NCI-H345 treated with DMSO at 0.1 percent for 48 hours (cell line): Measurements from ENCODE around the gene ZNF804B.
"Not testable (repeated sequence)": the region's sequence is repeated elsewhere in the genome, so short reads cannot be mapped to it uniquely, and the experiment has no call there.

Source experiments
- DNase-seq: peaks from one replicate; lab custom pipeline; 2025; ENCODE audit not compliant: unreplicated experiment; lab: John Stamatoyannopoulos, UW

Gene ZNF804B

DNA sequence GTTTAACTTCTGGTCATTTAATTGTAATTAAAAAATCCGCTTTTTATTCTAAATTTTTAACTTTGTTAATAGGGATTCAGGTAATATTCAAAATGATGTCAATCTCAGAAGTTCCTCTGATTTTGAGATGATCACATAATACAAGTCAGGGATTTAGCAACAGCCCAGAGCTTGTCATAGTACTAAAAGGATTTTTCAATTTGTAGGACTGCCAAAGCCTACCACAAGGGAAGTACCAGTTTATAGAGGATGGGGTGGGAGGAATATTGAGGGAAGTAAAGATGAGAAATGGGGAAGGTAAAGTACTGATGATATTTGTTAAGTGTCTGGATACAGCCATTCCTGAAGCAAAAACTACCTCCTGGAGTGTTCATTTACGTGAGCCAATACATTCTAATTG lies 314.3 kb downstream of the ZNF804B start:
- DNase-seq: no peak

DNA sequence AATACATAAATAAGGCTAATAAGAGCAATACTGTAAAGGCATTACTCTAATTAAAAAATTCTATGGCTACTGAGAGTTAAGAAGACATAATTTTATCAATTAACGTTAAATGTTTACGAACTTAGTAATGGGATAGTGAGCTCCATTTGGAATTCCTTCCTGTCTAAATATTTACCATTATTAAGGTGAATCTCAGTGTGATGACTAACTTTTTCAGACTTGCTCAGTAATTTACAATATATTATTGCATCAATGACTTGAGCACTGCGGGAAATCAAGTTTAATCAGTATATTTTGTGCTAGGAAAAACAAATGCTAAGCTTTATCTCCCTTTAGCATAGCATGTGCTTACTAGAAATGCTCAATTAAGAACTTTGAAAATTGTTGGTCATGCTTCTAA lies 318.5 kb downstream of the ZNF804B start:
- DNase-seq: no peak

DNA sequence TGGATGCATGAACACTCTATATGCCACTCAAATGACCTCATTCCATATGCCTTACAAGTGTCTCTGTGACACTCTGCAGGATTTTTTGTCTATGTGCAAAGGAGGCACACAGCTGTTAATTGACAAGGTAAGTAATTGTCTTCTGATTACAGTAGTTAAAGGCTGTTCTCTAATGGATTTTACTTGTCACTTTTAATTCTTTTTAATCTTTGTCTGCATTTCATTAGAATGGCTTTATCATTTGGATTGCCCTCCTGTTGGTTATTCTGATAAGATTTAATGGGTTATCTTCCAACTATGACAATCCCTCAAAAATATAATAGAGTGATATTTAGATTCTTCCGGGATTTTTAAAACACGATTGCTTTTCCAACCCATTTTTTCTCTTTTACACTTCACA lies 326.1 kb downstream of the ZNF804B start:
- no peak for DNase-seq

DNA sequence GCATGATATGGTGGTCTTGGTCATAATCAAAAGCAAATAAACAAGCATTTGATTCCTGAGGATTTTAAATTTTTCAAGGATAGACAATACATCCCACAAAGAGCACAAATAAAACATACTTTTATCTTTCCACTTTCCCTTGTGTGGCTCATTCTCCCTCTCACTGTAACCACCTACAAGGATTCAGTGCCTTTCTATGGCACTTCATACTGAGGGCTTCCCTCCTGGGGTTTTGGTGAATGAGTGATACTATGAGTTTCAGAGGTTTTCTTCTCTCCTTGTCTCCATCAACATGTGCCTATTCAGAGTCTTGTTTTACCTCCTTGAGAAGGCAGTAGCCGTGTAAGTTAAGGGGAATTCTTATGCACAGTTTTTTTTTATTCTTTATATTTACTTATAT lies 332.1 kb downstream of the ZNF804B start:
- no peak for DNase-seq

DNA sequence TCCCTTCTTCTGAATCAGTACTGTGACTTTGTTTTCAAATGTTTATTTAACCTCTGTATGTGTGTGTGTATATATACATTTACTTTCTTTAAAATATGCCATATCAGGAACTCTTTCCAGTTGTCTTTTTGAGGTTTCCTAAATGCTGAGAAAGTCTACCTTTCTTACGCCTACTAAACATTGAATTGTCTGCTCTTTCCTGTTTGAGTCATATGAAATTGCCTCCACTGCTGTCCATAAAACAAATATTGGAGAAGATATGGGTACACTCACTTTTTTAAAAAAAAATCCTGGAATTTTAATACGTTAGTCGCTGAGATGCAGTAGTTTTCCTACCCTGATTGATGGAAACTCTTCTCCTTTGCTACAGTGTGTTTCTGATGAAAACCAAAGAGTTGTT lies 334.8 kb downstream of the ZNF804B start:
- DNase-seq: no peak

DNA sequence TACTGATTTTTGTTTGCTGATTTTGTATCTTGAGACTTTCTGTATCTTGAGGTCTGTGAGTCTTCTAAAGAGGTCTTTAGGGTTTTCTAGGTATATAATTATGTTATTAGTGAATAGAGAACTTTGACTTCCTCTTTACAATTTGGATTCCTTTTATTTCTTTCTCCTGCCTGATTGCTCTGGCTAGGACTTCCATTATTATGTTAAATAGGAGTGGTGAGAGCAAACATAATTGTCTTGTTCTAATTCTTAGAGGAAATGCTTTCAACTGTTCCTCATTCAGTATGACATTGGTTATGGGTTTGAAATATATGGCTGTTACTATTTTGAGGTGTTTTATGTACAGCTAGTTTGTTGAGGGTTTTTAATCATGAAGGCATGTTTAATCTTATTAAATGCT lies 344.1 kb downstream of the ZNF804B start:
- DNase-seq: no peak

DNA sequence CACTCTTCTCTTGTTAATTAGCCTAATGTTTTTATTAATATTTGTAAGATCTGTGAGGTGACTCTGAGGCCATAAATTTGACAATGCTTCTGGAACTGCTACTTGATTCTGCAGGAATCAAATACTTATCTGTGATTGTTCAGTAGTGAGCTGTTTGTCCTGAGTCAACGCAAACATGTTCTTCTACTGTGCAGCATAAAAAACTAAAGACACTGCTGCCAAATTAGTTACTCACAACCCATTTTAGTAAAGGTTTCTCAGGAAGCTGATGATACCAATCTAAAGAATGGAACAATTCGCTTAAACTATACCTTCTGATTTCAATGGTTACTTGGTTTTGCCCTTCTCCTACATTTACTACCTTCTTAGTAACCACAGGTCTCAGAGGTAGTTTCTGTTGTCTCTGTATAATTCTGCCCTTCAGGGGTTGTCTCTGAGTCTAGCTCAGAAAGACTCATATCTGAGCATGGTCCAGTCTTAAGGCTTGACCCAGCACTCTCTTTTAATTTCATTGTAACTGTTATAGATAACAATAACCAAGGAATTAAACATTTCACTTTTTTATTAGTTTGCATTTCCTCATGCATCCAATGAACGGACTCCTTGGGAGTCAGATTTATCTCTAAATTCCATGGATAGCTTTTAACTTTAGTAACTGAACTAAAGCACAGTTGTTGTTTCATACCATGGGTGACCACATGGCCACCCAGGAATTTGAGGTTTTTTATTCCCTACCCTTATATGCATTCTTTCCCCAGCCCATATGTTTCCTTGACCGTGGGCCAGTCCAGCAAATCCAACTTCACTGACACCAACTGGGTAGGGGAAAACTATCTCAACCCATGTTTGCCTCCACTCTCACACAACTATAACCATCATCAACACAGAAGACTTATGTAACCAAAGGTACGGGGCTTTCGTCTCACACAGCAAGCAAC lies 345.5 kb downstream of the ZNF804B start:
- DNase-seq: no peak

DNA sequence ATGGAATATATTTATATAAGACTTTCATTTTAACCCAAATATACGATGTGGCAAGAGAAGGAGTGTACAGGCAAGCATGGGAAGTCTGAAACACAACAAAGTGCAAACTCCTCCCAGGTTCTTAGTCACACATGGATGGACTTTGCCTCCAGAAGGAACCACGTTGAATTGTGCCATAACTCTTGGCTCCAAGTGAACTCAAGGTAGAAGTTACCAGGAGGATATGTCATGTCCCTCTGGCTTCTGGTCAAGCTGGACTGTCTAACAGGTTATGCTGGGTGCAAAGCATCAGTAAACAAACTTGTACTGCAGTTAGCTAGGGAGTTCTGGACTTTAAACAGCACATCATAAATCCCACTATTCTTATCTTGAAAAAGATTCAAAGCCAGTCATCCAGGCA lies 364.4 kb downstream of the ZNF804B start:
- no peak for DNase-seq

DNA sequence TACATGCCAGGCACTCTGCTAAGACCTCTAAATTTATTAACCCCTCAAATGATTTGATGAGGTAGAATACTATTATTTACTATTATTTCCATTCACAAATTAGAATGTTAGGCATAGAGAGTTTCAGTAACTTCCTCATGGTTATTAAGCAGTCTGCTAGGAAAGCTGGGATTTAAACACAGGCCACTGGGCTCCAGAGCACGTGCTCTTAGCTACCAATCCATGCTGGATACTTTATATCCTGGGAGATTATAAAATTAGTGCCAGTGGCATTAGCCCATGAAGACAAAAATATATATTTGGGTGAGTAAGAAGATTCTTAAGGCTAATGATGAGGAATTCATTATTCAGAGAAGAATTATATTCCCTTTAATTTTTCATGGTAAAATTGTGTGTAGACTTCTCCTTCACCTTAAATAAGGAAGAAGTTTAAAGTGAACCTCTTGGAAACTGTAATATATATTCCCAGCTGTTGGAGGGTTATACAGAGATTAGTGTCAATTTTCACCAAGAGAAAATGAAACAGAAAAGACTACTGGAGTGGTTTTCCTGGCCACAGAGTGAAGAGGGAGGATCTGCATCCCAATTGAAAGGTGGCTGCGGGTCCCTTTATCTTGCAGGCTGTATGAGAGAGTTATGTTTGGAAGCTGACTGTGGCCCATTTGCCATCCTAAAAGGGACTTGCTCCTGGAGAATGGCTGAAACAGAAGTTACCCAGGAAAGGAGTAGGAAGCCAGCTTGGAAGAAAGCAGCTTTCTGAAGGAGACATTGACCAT lies 370.3 kb downstream of the ZNF804B start:
- no peak for DNase-seq

DNA sequence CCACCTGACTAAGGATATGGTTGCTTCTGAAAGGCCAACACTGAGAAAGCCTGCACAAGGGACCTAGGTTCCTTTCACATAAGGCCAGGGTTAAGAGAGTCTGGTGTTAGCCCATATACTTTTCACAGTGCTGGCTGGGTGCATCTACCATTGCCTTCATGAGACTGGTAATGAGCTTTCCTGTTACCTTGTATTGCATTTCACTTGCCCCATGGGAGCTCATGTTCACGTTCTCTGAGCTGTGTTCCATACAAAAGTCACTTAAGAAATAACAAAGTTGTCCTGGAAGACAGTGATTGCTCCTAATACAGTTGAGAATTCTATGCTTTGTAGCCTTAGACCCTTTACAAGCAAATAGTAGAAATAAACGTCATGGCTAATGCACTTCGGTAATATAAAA lies 373.9 kb downstream of the ZNF804B start:
- DNase-seq: no peak

DNA sequence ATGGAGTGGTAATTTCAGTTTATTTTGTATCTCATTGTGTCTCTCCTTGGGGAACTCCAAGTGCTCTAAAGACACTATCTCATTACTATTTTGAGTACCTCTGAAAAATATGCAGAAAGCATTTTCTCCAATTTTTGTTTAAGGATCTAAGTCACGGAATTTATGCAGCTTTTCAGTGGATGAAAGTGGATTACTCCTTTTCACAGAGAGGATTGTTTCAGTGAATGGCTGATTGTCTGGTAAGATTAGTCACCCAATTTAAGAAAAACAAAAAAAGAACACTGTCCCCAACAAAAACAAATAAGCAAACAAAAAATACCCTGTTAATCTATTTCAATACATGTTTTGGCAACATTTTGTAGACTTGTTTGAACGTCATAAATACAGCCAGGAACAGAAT lies 374.3 kb downstream of the ZNF804B start:
- no peak for DNase-seq

DNA sequence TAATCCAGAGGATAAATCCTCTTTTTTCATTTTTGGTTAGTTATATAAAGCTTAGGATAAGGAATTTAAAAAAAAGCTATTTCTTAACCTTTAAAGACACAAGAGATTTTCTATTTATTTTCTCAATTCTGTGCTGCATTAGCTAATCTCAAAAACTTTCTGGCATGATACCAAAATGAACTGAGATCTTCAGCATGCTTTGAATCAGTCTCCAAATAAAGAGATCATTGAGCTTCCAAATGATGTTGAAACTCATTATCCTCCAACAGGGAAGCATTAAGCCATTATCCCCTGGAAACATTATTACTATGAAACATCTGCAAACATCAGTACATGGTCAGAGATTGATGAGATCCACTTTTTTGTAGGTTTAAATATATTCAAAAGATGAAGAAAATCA lies 386.3 kb downstream of the ZNF804B start:
- no peak for DNase-seq

DNA sequence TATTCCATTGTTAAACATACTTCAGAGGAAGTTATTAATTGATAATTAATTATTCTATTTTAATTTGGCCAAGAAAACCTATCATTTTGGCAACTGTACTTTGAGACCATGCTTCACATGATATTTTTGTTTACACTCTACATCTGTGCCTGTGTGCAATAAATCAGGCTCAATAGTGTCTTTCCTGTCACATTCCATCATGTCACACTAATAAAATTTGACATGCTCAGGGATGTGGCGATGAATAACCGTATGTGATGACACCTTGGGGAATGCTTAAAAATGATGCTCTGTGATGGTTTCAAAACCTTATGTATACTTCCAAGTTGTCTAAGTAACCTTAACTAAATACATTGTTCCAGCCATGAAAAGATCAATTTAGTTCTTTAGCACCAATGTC lies 400.6 kb downstream of the ZNF804B start:
- no peak for DNase-seq

DNA sequence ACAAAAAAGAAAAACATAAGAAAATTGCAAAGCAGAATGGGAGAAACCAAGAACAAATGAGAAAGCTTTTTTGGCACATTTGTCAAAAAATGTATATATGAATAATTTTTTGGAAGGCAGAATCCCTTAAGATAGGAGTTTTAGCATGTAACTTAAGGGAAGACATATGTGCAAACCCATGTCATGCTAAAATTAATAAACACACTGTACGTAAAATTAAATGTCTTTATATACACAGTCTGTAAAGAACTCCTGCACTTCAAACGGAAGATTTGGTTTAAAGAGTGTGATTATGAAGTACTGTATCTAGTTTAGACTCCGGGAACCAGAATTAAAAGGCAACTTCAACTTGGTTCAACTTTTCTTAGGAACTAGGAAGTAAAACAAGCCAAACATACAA lies 405.9 kb downstream of the ZNF804B start:
- DNase-seq: no peak

DNA sequence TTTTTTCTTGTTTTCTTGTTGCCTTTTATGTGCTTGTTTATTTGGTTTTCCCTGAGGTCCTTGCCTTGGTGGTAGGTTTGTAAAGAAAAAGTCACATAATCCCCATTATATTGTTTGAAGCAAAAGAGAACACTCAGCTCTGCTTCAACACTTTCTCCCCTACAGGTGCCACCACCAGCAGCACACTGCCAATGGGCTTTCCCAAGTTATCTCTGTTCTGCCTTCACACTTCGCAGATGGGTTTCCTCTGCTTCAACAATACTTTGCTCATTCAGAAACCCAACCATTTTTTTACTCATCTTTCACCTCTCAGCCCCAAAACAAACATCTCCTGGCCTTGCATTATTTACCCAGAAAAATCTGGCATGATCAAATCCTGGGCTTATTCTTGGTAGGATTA lies 411.1 kb downstream of the ZNF804B start:
- no peak for DNase-seq

DNA sequence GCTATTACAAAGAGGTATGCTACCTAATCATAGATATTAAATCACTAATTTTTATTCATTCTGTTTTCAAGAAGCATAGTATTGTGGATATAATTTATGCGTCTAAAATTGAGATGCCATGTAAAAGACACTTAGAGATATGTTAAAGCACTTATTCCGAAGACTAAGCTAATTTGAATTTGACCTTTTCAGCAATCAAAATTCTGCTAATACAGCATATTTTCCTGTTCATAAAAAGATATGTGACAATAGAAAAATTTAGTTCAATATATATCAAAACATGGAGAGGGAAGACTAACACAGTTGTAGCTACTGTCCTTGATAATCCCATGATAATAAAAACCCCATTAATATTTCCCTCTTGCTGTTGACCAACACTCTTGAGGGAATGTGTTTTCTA lies 422.6 kb downstream of the ZNF804B start:
- DNase-seq: no peak

DNA sequence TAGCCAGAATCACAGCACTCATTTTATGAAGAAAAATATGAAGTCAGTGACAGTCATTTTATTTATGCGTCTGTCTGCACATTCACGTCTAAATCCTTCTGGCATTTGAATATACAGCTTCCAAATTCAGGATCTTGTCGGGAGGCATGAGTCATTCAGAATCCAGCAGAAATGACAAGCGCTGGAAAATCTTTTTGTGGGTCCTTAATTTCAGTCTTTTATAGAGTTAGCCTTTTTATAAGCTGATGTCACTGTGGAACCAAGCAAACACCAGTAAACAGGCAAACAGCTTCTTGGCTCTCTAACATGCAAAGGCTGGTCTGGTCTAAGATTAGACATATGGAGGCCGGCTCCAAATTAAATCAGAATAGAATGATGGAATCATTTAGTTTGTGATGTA lies 424.2 kb downstream of the ZNF804B start:
- DNase-seq: no peak

DNA sequence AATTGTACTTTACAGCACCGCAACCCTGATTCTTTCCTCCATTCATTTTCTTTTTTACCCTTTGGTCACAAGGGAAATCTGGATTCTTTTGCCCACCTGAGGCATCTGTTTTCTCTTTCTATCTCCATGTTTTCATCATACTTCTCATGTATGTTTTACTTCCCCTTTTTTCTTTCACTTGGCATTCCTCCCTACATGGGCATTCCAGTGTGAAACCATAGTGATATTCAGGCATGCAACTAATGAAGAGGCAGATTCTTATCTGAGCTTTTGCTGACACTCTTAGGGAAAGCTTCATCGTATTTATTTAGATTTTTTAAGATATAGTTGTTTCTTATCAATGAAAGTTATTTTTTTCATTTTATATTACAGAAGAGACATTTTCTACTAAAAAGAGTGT lies 441.3 kb downstream of the ZNF804B start:
- DNase-seq: no peak

DNA sequence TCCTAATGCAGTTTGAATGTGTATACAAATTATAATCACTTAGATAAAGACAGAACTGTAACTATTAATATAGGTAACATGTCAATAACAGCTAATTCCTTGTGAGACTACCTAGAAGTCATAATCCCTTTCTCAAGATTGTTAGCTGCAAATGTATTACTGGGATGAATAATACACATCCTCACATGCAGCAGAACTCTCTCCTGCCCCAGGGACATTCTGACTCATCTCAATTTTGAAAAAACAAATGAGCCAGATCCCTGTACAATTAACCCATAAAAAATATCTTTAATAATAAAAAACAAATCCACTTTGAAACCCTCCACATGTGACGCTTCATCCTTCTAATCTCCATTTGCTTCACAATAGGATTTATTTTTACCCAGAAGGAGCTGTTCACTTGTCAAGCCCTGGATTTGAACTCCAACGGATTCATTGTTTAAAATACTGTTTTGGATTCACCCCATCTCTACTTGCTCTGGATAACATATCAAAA lies 464.4 kb downstream of the ZNF804B start:
- DNase-seq: no peak

DNA sequence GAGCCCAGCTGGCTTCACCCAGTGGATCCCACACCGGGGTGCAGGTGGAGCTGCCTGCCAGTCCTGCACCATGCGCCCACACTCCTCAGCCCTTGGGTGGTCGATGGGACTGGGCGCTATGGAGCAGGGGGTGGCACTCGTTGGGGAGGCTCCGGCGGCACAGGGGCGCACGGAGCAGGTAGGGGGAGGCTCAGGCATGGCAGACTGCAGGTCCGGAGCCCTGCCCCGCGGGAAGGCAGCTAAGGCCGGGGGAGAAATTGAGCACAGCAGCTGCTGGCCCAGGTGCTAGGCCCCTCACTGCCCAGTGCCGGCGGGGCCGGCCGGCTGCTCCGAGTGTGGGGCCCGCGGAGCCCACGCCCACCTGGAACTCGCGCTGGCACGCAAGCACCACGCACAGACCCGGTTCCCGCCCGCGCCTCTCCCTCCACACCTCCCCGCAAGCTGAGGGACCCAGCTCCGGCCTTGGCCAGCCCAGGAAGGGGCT lies 469.2 kb downstream of the ZNF804B start:
- DNase-seq: not testable (repeated sequence)

DNA sequence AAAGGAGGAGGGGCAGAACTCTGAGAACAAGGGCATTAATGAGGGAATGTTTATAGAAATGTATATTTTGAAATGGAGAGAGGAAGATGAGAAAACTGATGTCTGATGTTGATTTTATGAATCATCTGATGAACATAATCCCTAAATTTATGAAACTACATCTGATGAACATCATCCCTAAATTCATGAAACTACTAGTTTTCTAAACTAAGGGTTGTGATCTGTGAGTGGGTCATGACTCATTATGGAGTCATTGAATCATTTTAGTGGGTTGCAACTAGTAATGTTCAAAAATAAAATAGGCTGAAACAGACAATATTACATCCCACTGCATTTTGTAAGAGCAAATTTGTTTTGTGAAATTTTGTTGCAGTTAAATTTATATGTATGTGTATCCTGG lies 478.7 kb downstream of the ZNF804B start:
- DNase-seq: no peak

DNA sequence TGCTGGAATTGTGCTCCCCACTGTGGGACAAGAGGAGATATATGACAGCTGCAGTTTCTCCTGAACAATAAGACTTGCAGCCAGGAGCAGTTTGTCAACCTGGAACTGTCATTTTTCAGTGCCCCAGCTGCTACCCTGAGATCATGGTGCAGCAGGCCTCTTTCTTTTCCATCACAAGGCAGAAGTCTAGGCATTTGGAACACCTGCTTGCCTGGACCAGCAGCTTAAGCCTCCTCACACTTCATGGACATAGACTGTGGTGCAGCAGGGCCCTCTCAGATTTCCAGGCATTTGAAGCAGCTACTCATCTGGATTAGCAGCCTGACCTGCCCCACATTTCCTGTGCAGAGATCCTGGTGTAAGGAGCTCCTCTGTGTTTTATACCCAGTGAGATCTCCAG lies 486.7 kb downstream of the ZNF804B start:
- DNase-seq: no peak
